Pancreas (tissue), 10 donors: ENCODE measurements around the gene RRAD. TPM values are rescaled to one million over a fixed set of nuclear protein-coding genes. Genes with fewer than 3 reads are reported as not detected.
"Not testable (repeated sequence)": the region's sequence is repeated elsewhere in the genome, so short reads cannot be mapped to it uniquely, and the experiment has no call there.

ENCODE experiments used
- ATAC-seq, 4 donors: fragments of 200-7000 bp; cut with Tn5 transposase; one replicate each; pipeline versions ENCODE4 v1.8.0 to v1.9.1; 2020; ENCODE audit warnings: mild to moderate bottlenecking in 4 of 4, moderate library complexity in 4 of 4
- DNase-seq, 6 donors: peaks; one replicate each; pipeline ENCODE4 v3.0.0-alpha.2; 2020
- FAIRE-seq: peaks from 2 replicates; lab custom pipeline; 2012; peaks lifted over from hg19 to GRCh38; lab: Jason Lieb, UNC
- H3K27ac ChIP-seq, 4 donors: fragments of 200-600 bp; sonication (generic); 1 replicate in 3 of 4; 2 replicates in 1 of 4; pipeline versions ENCODE4 v1.5.0 to v1.8.0; 2020
- H3K27me3 ChIP-seq, 4 donors: fragments of 200-600 bp; one replicate each; pipeline ENCODE4 v1.8.0; 2021
- H3K36me3 ChIP-seq, 3 donors: fragments of 200-600 bp; sonication (generic) in 1 of 3; one replicate each; pipeline versions ENCODE4 v1.5.0 to v1.8.0; 2020 to 2021
- H3K4me1 ChIP-seq, 3 donors: fragments of 200-600 bp; one replicate each; pipeline ENCODE4 v1.8.0; 2021
- H3K4me3 ChIP-seq, 4 donors: fragments of 200-600 bp; sonication (generic) in 2 of 4; one replicate each; pipeline versions ENCODE4 v1.5.0 to v1.8.0; 2020 to 2021
- H3K9me3 ChIP-seq, 4 donors: fragments of 200-600 bp; one replicate each; pipeline ENCODE4 v1.8.0; 2021
- CTCF ChIP-seq, 4 donors: fragments of 200-600 bp; sonication (generic) in 3 of 4; IDR thresholded peaks; one replicate each; pipeline versions ENCODE4 v1.5.0 to v1.8.0; 2021; ENCODE audit warnings: antibody characterized with exemption in 4 of 4
- WGBS, 2 donors: extraction: QIAGEN DNeasy Blood & Tissue Kit; methylation state at CpG; one replicate each; pipeline ENCODE4 v1.1.7; 2013; 5-methylcytosine and 5-hydroxymethylcytosine counted together
- intact Hi-C, 3 donors: fragments of 100-400 bp; cut with DNase I; formaldehyde crosslinking; loops; one replicate each; pipeline versions ENCODE4 v1.11.1 to v1.14.2; 2022
- polyA plus RNA-seq, 2 donors: library from polyadenylated mRNA; stranded (reverse); fragments of 200-250 nt; gene quantifications; one replicate each; pipeline ENCODE4 v1.2.3, GENCODE V29; 2013
- total RNA-seq, 6 donors: library from RNA; stranded (reverse); fragmentation: NEBNext Ultra II Directional in 4 of 6; extraction: Animal tissue kit (Norgen Biotek cat#: 25700) in 4 of 6; gene quantifications; one replicate each; pipeline versions ENCODE4 v1.2.1 to v1.2.4, GENCODE V29; 2021 to 2023
- donor health status: healthy with polysubstance abuse.
- donor health status: DM: no; HTN: no; CAD: no; lungs with moderate emphysema.
- donor health status: DM: no; HTN: no; CAD: no.
- donor health status: control.
- donor health status: control.
- donor health status: Bipolar disorder and iron deficiency.
- donor health status: DM: yes; HTN: yes; CAD: no.
- donor health status: DM: no; HTN: no; CAD: no.
- donor health status: DM: no; HTN: no; CAD: no.
- donor health status: DM: yes; HTN: yes; CAD: no.

The RRAD gene
- total and polyA plus RNA-seq, 8 donors = 0.20 to 2.9 (median 0.60) TPM

GRCh38 chr16:66947302-66948065, 22.1 kb upstream of the RRAD start:
- ATAC-seq (peak; percentile 83 to 94 (median 90)), DNase-seq (peak; percentile 51 to 89 (median 76)), FAIRE-seq (peak; percentile 78)
- no peaks in the 10 kb centered on the region for H3K27me3 ChIP-seq
- WGBS, 2 donors = 0% methylated on average over 21 to 22 of the region's 23 CpGs
- TF ChIP-seq CTCF (IDR thresholded peaks at IDR 0.05) = peak; percentile 74 to 95 (median 88)
- peak overlapping the region; percentile 15 to 52 (median 36) for H3K4me3 ChIP-seq
- H3K27ac ChIP-seq = no peak overlapping the region
- H3K36me3 ChIP-seq = peaks cover 0 to 7% (median 7%) of the 10 kb centered on the region in 3 donors
- no peaks in the 10 kb centered on the region for H3K9me3 ChIP-seq
- peaks cover 0 to 5% (median 0%) of the 10 kb centered on the region in 3 donors for H3K4me1 ChIP-seq
- intact Hi-C loops = no loop called here

- peak in 1 of 4 donors; percentile 2 for ATAC-seq
- no peak for TF ChIP-seq CTCF (IDR thresholded peaks at IDR 0.05)
- Histone ChIP-seq H3K9me3 (no peaks in the 10 kb centered on the region), H3K36me3 (peaks cover 0 to 12% (median 10%) of the 10 kb centered on the region in 3 donors), H3K27me3 (no peaks in the 10 kb centered on the region), H3K4me1 (peaks cover 0 to 5% (median 0%) of the 10 kb centered on the region in 3 donors), H3K4me3 (no peak overlapping the region), H3K27ac (no peak overlapping the region)
- DNase-seq = no peak
- intact Hi-C loops = no loop called here
- 18 to 19% methylated on average over 5 of the region's 5 CpGs for WGBS, 2 donors
- no peak for FAIRE-seq
Observed at GRCh38 chr16:66946974-66947301, 21.6 kb upstream of the RRAD start.

GRCh38 chr16:66946541-66946940, 21.2 kb upstream of the RRAD start:
- no peak for ATAC-seq
- no peak for TF ChIP-seq CTCF (IDR thresholded peaks at IDR 0.05)

GRCh38 chr16:66945939-66946338, 20.6 kb upstream of the RRAD start:
- H3K27ac ChIP-seq = no peak overlapping the region
- no peak for TF ChIP-seq CTCF (IDR thresholded peaks at IDR 0.05)
- WGBS, 2 donors = 63 to 79% methylated on average over 4 of the region's 4 CpGs
- H3K9me3 ChIP-seq = no peaks in the 10 kb centered on the region
- ATAC-seq (no peak), DNase-seq (peak in 1 of 6 donors; percentile 8), FAIRE-seq (no peak)
- no peaks in the 10 kb centered on the region for H3K27me3 ChIP-seq
- H3K36me3 ChIP-seq = peaks cover 0 to 22% (median 19%) of the 10 kb centered on the region in 3 donors
- intact Hi-C loops = no loop called here
- H3K4me3 ChIP-seq = no peak overlapping the region
- H3K4me1 ChIP-seq = peaks cover 0 to 5% (median 0%) of the 10 kb centered on the region in 3 donors

More at GRCh38 chr16:66946541-66946940, 21.2 kb upstream of the RRAD start:
- Histone ChIP-seq H3K9me3 (no peaks in the 10 kb centered on the region), H3K4me1 (peaks cover 0 to 5% (median 0%) of the 10 kb centered on the region in 3 donors), H3K27ac (no peak overlapping the region), H3K36me3 (peaks cover 0 to 16% (median 13%) of the 10 kb centered on the region in 3 donors), H3K4me3 (no peak overlapping the region), H3K27me3 (no peaks in the 10 kb centered on the region)
- peak in 1 of 6 donors; percentile 17 for DNase-seq
- no peak for FAIRE-seq
- 59 to 78% methylated on average over 7 of the region's 7 CpGs for WGBS, 2 donors
- intact Hi-C loops = no loop called here

- peak in 1 of 6 donors; percentile 12 for DNase-seq
- H3K9me3 ChIP-seq, ATAC-seq, H3K4me1 ChIP-seq, intact Hi-C loops, H3K4me3 ChIP-seq, H3K27me3 ChIP-seq, FAIRE-seq, H3K27ac ChIP-seq: not testable (repeated sequence)
- peaks cover 0 to 30% (median 27%) of the 10 kb centered on the region in 3 donors for H3K36me3 ChIP-seq
- 76 to 88% methylated on average over 9 of the region's 9 CpGs for WGBS, 2 donors
Observed at GRCh38 chr16:66944971-66945370, 19.6 kb upstream of the RRAD start.
